Prostate gland (tissue), 2 donors: Measurements from ENCODE around the gene CLEC16A.

Experiments used
- CTCF ChIP-seq, 4 experiments: fragments of 200-600 bp in 2 of 4; fragments of 450-650 bp in 2 of 4; sonication (generic) in 2 of 4; IDR thresholded peaks; 1 replicate in 3 of 4; 2 replicates in 1 of 4; pipeline ENCODE4 v1.5.1; 2016 to 2019; ENCODE audit warnings: antibody characterized with exemption in 4 of 4, mild to moderate bottlenecking in 2 of 4, moderate library complexity in 2 of 4
- POLR2A ChIP-seq: fragments of 450-650 bp; IDR thresholded peaks from one replicate; pipeline ENCODE4 v1.6.1; 2016; ENCODE audit warnings: antibody characterized with exemption, mild to moderate bottlenecking

DNA sequence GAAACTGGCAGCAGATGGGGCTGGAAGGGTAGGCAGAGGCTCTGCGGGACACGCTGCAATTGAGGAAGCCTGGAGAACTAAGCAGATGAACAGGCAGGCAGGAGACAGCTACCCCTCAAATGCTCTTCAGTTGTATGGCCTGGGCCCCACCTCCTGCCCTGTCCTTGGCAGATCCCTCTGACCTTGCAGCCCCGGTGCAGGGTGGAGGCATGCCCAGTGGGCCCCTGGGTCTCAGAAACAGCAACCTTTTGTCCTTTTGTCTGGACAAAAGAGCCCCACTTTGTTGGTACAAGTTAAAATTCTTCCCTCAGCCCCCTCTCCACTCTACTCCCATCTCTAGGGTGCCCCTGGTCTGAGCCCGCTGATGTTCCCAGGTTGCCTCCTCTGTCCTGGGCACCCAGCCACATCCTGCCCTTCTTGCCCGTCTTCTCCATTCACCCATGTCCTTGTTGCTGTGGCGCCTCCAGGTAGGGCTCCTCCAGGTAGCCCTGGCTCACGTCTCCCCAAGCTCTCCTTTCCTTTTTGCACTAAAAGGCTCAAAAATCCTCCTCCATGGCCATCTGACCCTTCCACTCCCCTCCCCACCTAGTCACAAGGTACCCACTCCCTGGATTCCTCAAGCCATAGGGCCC, 136.8 kb downstream of the CLEC16A start:
- TF ChIP-seq CTCF (IDR thresholded peaks at IDR 0.05): no peak
- no peak for TF ChIP-seq POLR2A
